ENCODE results near the gene CDH13. TPM values are rescaled to one million over a fixed set of nuclear protein-coding genes. Genes with fewer than 3 reads are reported as not detected.

Gene CDH13
- total RNA-seq, 1 donor from 2014 or later: not detected

DNA sequence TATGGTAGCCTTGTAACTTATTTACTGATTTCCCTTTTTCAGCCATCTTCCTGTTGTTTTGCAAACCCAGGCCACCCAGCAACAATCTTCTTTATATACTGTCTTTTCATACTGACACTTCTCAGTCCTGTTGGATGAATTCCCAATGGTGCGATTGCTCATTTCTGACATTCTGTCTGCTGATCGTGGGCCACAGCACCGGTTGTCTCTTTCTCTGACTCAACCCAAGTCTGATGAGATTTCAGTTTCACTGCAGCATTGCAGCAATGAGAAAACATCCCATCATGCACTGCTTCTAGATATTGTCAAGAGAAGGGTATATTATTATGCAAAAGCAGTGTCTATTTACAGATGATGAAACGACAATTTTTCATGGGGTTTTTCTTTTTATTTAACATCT, 831.8 kb downstream of the CDH13 start:
- intact Hi-C loops (cut with micrococcal nuclease): no loop called here

GRCh38 chr16:83464991-83465390, 838.2 kb downstream of the CDH13 start:
- intact Hi-C loops (cut with micrococcal nuclease): no loop called here

GRCh38 chr16:83470416-83470815, 843.6 kb downstream of the CDH13 start:
- intact Hi-C loops (cut with micrococcal nuclease): no loop called here

DNA sequence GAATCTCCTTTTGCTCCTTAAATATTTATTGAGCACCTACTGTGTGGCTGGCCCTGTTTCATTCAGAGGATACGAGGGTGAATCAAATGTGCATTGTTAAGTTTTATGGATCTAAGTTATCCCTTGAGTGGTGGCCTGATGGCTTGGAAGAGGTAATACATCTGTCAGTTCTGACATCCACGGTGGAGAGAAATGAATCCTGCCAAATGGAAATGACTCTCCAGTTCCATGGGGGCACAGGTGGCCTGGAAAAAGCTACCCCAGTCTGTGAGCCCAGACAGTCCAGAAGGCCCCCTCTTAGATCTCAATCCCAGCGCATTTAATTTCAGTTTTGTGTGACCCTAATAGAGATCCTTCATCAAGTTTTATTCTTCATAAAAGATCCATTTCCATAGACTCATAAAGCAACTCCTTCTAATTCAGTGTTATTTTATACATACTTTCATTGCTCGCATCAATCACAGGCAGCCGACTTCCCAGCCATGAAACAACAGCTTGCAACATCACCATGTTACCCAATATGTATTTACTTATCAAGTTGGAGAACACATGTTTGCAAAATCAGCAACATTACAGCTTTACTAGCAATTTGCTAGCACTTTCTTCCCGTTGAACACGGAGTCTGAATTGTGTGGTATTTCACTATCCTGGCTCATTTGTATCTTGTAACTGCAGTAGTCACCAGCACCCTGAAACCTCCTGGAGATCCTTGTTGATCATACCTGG, 846.2 kb downstream of the CDH13 start:
- intact Hi-C loops (cut with micrococcal nuclease): no loop called here

GRCh38 chr16:83473926-83474650, 847.3 kb downstream of the CDH13 start:
- intact Hi-C loops (cut with micrococcal nuclease): no loop called here

GRCh38 chr16:83475108-83475507, 848.3 kb downstream of the CDH13 start:
- intact Hi-C loops (cut with micrococcal nuclease): no loop called here

GRCh38 chr16:83481589-83481988, 854.8 kb downstream of the CDH13 start:
- intact Hi-C loops (cut with micrococcal nuclease): no loop called here

GRCh38 chr16:83482545-83483162, 855.9 kb downstream of the CDH13 start:
- intact Hi-C loops (cut with micrococcal nuclease): no loop called here

DNA sequence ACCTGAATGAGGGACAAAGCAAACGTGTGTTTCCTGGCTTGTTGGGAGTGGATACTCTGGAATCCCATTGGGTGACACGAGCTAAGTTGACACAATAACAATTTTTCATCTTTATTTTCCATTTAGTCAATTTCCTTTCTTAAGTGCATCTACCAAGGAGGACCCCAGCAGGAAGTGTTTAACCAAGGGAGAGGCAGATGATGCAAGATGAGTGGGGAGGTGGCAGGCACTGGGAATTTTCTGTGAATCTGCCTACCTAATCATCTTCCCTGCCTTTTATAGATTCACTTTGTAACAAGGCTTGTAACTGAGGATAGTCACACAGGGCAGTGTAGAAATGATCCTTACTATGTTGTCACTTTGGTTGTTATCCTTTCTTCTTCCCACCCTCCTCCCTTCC, 863.3 kb downstream of the CDH13 start:
- intact Hi-C loops (cut with micrococcal nuclease): no loop called here

GRCh38 chr16:83494459-83494858, 867.7 kb downstream of the CDH13 start:
- intact Hi-C loops (cut with micrococcal nuclease): no loop called here

DNA sequence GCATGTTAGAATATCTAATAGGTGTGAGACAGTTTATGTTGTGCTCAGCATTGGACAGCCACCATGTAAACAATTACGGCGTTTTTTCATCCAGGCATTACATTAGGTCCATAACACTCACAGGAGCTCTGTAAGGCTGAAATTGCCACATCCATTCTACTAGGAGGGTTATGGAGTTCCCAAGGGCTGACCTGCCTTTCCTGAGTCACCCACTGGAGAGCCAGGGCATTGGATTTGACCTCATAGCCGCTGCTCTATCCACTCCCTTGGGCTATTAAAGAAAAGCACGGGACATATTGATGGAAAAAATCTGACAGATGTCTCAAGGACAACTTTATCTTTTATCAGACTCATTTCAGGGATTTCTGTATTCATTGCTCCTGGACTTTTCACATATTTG, 874.7 kb downstream of the CDH13 start:
- intact Hi-C loops (cut with micrococcal nuclease): no loop called here

DNA sequence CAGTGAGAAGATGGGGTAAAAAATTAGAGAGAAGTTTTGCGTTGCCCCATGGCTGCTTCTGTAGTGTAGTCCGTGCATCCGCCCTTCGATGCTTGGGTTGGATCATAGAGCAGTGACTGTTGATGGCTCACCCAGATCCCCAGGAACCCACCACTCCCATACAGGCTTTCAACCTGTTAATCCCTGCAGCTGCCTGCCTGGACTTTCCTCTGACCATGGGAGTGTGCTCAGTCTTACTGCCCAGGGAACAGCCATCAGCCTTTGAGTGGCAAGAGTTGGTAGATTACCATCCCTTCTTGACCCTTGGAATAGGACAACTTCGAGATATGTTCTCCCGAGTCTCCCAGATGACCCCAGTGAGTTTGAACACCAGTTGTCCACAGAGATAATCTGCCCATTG, 881.5 kb downstream of the CDH13 start:
- intact Hi-C loops (cut with micrococcal nuclease): no loop called here

DNA sequence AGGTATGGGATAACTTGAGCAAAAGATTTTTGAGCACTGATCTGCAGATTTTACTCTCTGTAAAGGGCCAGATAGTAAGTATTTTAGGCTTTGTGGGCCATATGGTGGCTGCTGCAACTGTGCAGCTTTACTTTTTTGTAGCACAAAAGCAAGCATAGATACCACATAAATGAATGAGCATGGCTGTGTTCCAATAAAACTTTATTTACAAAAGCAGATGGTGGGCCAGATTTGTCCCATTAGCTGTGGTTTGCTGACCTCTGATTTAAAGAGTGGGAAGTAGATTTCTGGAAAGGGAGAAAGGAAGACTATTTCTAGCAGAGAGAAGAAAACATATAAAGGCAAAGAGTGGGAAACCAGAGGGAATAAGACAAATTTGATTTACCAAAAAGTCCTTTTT, 882.5 kb downstream of the CDH13 start:
- intact Hi-C loops (cut with micrococcal nuclease): no loop called here

DNA sequence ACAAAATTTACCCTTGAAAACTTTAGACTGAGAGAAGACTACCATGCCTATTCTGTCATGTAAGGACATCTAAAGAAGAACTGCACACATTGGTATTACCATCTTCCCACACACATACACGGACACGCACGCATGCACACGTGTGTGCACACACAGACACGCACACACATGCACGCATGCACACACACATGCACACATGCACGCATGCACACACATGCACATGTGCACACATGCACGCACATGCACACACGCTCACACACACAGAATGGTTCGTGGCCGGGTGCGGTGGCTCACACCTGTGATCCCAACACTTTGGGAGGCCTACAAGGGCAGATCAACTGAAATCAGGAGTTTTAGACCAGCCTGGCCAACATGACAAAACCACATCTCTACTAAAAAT, 884.1 kb downstream of the CDH13 start:
- intact Hi-C loops (cut with micrococcal nuclease): no loop called here

GRCh38 chr16:83513008-83513755, 886.4 kb downstream of the CDH13 start:
- intact Hi-C loops (cut with micrococcal nuclease): no loop called here

DNA sequence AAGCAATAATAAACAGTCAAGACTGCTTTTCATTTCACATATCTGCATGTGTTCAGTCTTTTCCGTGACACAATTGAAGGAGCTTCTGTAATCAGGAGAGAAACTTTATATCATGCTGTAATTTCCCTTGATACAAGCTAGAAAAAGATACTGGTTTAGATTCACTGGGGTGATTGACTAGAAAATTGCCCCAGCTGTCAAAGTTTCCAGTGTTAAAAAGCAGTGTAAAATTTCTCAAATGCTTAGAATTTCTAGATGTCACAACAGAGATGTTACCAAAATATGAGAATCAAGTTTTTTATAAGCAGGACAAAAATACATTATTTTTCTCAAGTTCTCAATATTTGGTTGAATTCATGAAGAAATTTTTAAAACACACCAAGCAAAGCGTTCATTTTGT, 888.6 kb downstream of the CDH13 start:
- intact Hi-C loops (cut with micrococcal nuclease): no loop called here

DNA sequence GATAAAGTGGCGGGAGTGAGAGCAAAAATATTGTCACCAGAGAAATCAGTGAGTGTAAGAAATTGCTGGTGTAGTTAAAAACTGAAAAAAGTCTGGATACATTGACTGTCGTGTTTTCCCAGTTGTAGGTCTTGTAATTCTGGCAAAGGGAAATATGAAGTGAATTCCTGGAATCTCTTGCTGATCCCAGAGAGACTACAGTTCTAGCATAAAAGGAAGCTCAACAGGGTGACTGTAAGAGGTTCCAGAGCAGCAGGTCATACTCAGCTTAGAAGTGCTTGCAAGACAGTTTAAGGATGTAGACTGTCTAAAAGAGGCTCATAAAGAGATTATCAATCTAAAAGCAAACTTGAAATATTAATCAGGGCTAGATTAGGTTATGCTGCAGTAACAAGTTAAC, 890.2 kb downstream of the CDH13 start:
- intact Hi-C loops (cut with micrococcal nuclease): no loop called here

DNA sequence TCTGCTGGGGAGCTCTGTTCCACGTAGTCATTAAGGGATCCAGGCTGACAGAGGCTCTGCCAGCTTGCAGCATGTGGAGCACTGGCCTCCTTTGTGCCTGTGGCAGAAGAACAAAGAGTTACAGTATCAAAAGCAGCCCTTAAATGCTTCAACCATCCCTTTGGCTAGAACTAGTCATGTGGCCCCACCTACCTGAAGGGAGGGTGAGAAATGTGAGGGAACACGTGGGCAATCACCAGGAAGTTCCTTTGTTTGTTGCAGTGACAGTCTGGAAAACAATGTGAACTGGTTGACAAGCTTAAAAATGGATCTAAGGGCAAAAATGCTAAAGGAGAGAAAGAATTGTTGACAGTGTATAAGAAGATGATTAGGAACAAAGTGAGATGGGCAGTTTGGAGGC, 890.6 kb downstream of the CDH13 start:
- intact Hi-C loops (cut with micrococcal nuclease): no loop called here

DNA sequence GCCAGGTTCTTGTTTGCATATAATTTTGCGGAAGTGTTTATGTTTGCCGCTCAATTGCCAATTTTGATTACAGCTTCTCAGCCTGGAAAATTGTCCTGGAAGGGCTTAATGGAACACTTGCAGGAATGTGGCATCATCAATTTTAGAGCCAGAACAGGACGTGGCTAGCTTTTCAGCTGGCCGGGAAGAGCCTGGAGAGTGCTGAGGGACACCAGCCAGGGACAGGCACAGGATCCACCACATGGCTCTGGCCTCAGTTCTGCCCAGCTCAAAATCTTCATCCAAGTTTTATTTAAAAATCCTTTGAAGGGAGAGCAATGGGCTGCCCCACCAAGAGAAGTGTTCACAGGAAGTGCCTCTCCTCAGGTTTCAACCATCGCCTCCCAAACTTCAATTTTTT, 893.8 kb downstream of the CDH13 start:
- intact Hi-C loops (cut with micrococcal nuclease): no loop called here

DNA sequence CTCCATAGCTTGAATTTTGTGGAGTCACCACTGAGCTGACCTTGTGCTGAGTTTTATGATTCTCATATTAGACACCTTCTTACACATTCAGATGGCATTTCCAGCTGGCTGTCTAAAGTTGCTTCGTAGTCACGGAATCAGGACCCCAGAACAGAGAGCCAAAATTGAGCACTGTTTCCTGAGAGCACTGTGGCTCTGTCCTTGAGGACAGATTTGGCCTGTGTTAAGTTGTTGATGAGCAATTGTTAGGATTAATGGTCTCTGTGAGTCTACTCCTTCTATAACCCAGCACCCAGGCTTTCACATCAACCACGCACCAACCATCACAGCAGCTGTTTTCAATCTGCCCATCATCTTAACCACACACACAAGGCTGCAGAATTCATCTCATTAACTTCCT, 903.5 kb downstream of the CDH13 start:
- intact Hi-C loops (cut with micrococcal nuclease): no loop called here

DNA sequence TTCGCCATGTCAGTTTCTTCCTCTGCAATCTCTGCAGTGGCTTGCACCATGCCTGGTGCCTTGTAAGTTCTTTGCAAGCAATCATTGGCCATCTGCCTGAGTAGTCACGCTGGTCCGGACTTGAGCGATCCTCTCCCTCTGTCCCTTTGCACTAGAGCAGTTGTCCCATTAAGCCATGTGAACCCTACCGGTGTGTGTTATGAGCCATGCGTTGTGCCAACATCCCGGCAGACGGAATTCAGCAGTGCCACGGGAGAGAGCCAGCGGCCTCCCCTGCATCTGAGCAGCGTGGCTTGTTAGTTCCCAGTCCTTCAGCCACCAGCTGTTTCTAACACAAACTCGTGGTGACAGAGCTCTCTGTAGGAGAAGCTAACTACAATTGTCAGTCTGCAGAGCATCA, 905.9 kb downstream of the CDH13 start:
- intact Hi-C loops (cut with micrococcal nuclease): no loop called here

DNA sequence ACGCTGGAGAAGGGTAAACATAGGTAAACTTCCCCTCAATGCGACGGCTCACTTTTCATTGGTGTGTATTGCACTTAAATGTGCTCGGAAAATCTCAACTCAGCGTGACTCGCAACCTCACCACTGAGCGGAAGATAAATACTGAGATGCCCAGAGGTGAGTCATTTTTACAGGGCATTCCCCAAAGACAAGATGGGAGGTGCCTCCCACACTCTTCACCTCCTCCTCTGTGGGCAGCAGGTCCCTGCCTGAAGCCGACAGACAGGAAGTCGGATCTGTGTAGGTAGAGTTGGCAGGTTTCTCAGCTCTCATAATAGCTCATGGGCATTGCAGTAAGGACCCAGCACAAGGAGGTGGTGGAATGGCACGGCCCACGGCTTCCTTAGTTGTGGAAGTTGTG, 906.4 kb downstream of the CDH13 start:
- intact Hi-C loops (cut with micrococcal nuclease): no loop called here
